NB4 (cell line): Measurements from ENCODE around the gene CD44.
A peak's percentile ranks its signal among the peaks of the same experiment; 100 is the strongest.

Experiments
- DNase-seq: peaks from one replicate; pipeline ENCODE4 v3.0.0; 2010; ENCODE audit warnings: low read depth
- H3K4me3 ChIP-seq: one replicate; pipeline ENCODE4 v1.5.1; 2011; ENCODE audit warnings: mild to moderate bottlenecking, low read depth, low read length, moderate library complexity
- CTCF ChIP-seq: IDR thresholded peaks from one replicate; pipeline ENCODE4 v1.5.1; 2012; ENCODE audit warnings: low read depth, low read length
- MAX ChIP-seq: IDR thresholded peaks from 2 replicates; pipeline ENCODE4 v1.6.1; 2011; ENCODE audit warnings: low read depth, low read length
- MYC ChIP-seq: IDR thresholded peaks from 2 replicates; pipeline ENCODE4 v1.6.1; 2011; ENCODE audit warnings: low read depth, low read length
- POLR2A ChIP-seq: IDR thresholded peaks from 2 replicates; pipeline ENCODE4 v1.6.1; 2011; ENCODE audit warnings: mild to moderate bottlenecking; ENCODE audit not compliant: insufficient read length; ENCODE audit errors: extremely low read depth

The CD44 gene

GRCh38 chr11:35169754-35170153 lies 30.8 kb downstream of the CD44 start:
- TF ChIP-seq POLR2A (no peak), CTCF (no peak), MAX (no peak), MYC (no peak)
- H3K4me3 ChIP-seq, result no peak overlapping the region
- no peak for DNase-seq

- no peak overlapping the region for H3K4me3 ChIP-seq
- no peak for DNase-seq
- no peak for TF ChIP-seq MYC
- no peak for TF ChIP-seq POLR2A
- TF ChIP-seq CTCF, result no peak
- TF ChIP-seq MAX, result no peak
Observed at GRCh38 chr11:35170503-35170902, 31.5 kb downstream of the CD44 start.

GRCh38 chr11:35171226-35171625 lies 32.3 kb downstream of the CD44 start:
- no peak overlapping the region for H3K4me3 ChIP-seq
- TF ChIP-seq MYC (no peak), POLR2A (no peak), CTCF (no peak), MAX (no peak)
- no peak for DNase-seq

- no peak for TF ChIP-seq CTCF
- no peak for TF ChIP-seq MYC
- TF ChIP-seq POLR2A, result no peak
- TF ChIP-seq MAX, result no peak
- peak; percentile 65 for DNase-seq
- H3K4me3 ChIP-seq, result no peak overlapping the region
Observed at GRCh38 chr11:35173011-35173511, 34.1 kb downstream of the CD44 start.

GRCh38 chr11:35173616-35174566 lies 34.9 kb downstream of the CD44 start:
- DNase-seq, result no peak
- H3K4me3 ChIP-seq, result no peak overlapping the region
- TF ChIP-seq POLR2A, result no peak
- no peak for TF ChIP-seq MAX
- no peak for TF ChIP-seq MYC

GRCh38 chr11:35174666-35175065 lies 35.7 kb downstream of the CD44 start:
- no peak overlapping the region for H3K4me3 ChIP-seq
- no peak for DNase-seq
- no peak for TF ChIP-seq MAX
- no peak for TF ChIP-seq MYC
- no peak for TF ChIP-seq POLR2A
- TF ChIP-seq CTCF, result no peak
